ENCODE results near the gene GRAMD1B.

- TF ChIP-seq CTCF (IDR thresholded peaks at IDR 0.05) (no peak), POLR2A (IDR thresholded peaks at IDR 0.05) (no peak)
These were observed 164.3 kb downstream of the GRAMD1B start for GRCh38 chr11:123594188-123594901.
